Prostate gland (tissue), 2 donors: ENCODE measurements around the gene RNF113B. TPM values are rescaled to one million over a fixed set of nuclear protein-coding genes. Genes with fewer than 3 reads are reported as not detected.

Experiments
- DNase-seq: peaks from one replicate; pipeline ENCODE4 v3.0.0-alpha.2; 2019; ENCODE audit warnings: low spot score
- H3K27ac ChIP-seq, 2 donors: fragments of 200-600 bp; sonication (generic); 2 replicates each; pipeline ENCODE4 v1.5.1; 2017 to 2019
- H3K27me3 ChIP-seq: fragments of 200-600 bp; sonication (generic); replicated peaks from 2 replicates; pipeline ENCODE4 v1.5.1; 2019; ENCODE audit not compliant: insufficient read depth
- H3K36me3 ChIP-seq, 2 donors: fragments of 200-600 bp; sonication (generic); 1 replicate in 1 of 2; 2 replicates in 1 of 2; pipeline versions ENCODE4 v1.5.1 to v1.8.1; 2017 to 2019
- H3K4me1 ChIP-seq: fragments of 200-600 bp; sonication (generic); replicated peaks from 2 replicates; pipeline ENCODE4 v1.5.1; 2019
- H3K4me3 ChIP-seq, 2 donors: fragments of 200-600 bp; sonication (generic); 2 replicates each; pipeline ENCODE4 v1.5.1; 2017 to 2019
- H3K9me3 ChIP-seq: fragments of 200-600 bp; sonication (generic); 2 replicates; pipeline ENCODE4 v1.5.1; 2017
- CTCF ChIP-seq, 4 experiments: fragments of 200-600 bp in 2 of 4; fragments of 450-650 bp in 2 of 4; sonication (generic) in 2 of 4; IDR thresholded peaks; 1 replicate in 3 of 4; 2 replicates in 1 of 4; pipeline ENCODE4 v1.5.1; 2016 to 2019; ENCODE audit warnings: antibody characterized with exemption in 4 of 4, mild to moderate bottlenecking in 2 of 4, moderate library complexity in 2 of 4
- POLR2A ChIP-seq: fragments of 450-650 bp; IDR thresholded peaks from one replicate; pipeline ENCODE4 v1.6.1; 2016; ENCODE audit warnings: antibody characterized with exemption, mild to moderate bottlenecking
- POLR2AphosphoS5 ChIP-seq: sonication (generic); formaldehyde crosslinking; IDR thresholded peaks from one replicate; pipeline ENCODE4 v1.6.1; 2017; ENCODE audit warnings: antibody characterized with exemption
- WGBS: methylation state at CpG from one replicate; pipeline ENCODE4 v1.1.5; 2018; 5-methylcytosine and 5-hydroxymethylcytosine counted together
- intact Hi-C: fragments of 100-400 bp; cut with DNase I; formaldehyde crosslinking; loops from one replicate; pipeline ENCODE4 v1.14.2; 2022
- total RNA-seq, 2 donors: library from RNA; depleted of rRNA; stranded (reverse); fragments of >200 nt; gene quantifications; one replicate each; pipeline ENCODE4 v1.1.0, GENCODE V29; 2016

Gene RNF113B
- total RNA-seq, 2 donors from 2014 or later: 11.2 TPM; not detected in 1

GRCh38 chr13:98200211-98200878, 23.3 kb upstream of the RNF113B start:
- no peak overlapping the region for H3K27ac ChIP-seq
- intact Hi-C loops: no loop called here
- no peak for TF ChIP-seq POLR2A
- TF ChIP-seq CTCF (IDR thresholded peaks at IDR 0.05): no peak
- TF ChIP-seq POLR2AphosphoS5: no peak
- no peaks in the 10 kb centered on the region for H3K9me3 ChIP-seq
- no peaks in the 10 kb centered on the region for H3K4me1 ChIP-seq
- no peak overlapping the region for H3K4me3 ChIP-seq
- DNase-seq: no peak
- no peaks in the 10 kb centered on the region for H3K27me3 ChIP-seq
- no peaks in the 10 kb centered on the region for H3K36me3 ChIP-seq
- 74% methylated on average over 5 of the region's 5 CpGs for WGBS

GRCh38 chr13:98199480-98199879, 22.4 kb upstream of the RNF113B start:
- intact Hi-C loops: no loop called here
- no peak for TF ChIP-seq POLR2AphosphoS5
- TF ChIP-seq POLR2A: no peak
- no peak for TF ChIP-seq CTCF (IDR thresholded peaks at IDR 0.05)
- Histone ChIP-seq H3K4me1 (peaks cover 3% of the 10 kb centered on the region), H3K9me3 (no peaks in the 10 kb centered on the region), H3K27ac (no peak overlapping the region), H3K4me3 (no peak overlapping the region), H3K27me3 (no peaks in the 10 kb centered on the region), H3K36me3 (no peaks in the 10 kb centered on the region)
- no peak for DNase-seq
- WGBS: 43% methylated on average over 4 of the region's 4 CpGs

GRCh38 chr13:98198683-98199082, 21.6 kb upstream of the RNF113B start:
- no peaks in the 10 kb centered on the region for H3K36me3 ChIP-seq
- WGBS: 87% methylated on average over 3 of the region's 4 CpGs
- H3K4me1 ChIP-seq: peaks cover 3% of the 10 kb centered on the region
- TF ChIP-seq CTCF (IDR thresholded peaks at IDR 0.05): no peak
- no peak for DNase-seq
- no peak overlapping the region for H3K4me3 ChIP-seq
- H3K27me3 ChIP-seq: no peaks in the 10 kb centered on the region
- intact Hi-C loops: no loop called here
- H3K27ac ChIP-seq: no peak overlapping the region
- H3K9me3 ChIP-seq: no peaks in the 10 kb centered on the region

GRCh38 chr13:98195054-98195791, 18.2 kb upstream of the RNF113B start:
- Histone ChIP-seq H3K4me1 (peaks cover 3% of the 10 kb centered on the region), H3K27ac (peak overlapping the region; percentile 48 to 49), H3K36me3 (no peaks in the 10 kb centered on the region), H3K9me3 (no peaks in the 10 kb centered on the region), H3K27me3 (no peaks in the 10 kb centered on the region), H3K4me3 (no peak overlapping the region)
- intact Hi-C loops: no loop called here
- 34% methylated on average over 10 of the region's 10 CpGs for WGBS
- DNase-seq: peak; percentile 71
- TF ChIP-seq POLR2AphosphoS5 (peak; percentile 79), POLR2A (no peak), CTCF (IDR thresholded peaks at IDR 0.05) (no peak)

GRCh38 chr13:98192008-98192407, 14.9 kb upstream of the RNF113B start:
- Histone ChIP-seq H3K27ac (no peak overlapping the region), H3K4me1 (peaks cover 3% of the 10 kb centered on the region), H3K27me3 (no peaks in the 10 kb centered on the region), H3K4me3 (no peak overlapping the region), H3K36me3 (no peaks in the 10 kb centered on the region), H3K9me3 (no peaks in the 10 kb centered on the region)
- 29% methylated on average over 2 of the region's 2 CpGs for WGBS
- intact Hi-C loops: no loop called here
- TF ChIP-seq POLR2A (no peak), CTCF (IDR thresholded peaks at IDR 0.05) (no peak), POLR2AphosphoS5 (no peak)
- DNase-seq: no peak
